ENCODE measurements around the gene GAB3. TPM values are rescaled to one million over a fixed set of nuclear protein-coding genes. Genes with fewer than 3 reads are reported as not detected.

Gene GAB3
- total RNA-seq, 1 experiment from 2014 or later, result 0.09 TPM

GRCh38 chrX:154758696-154759095, 7.8 kb upstream of the GAB3 start:
- intact Hi-C loops (cut with micrococcal nuclease; ENCODE audit: unreplicated experiment), result no loop called here

GRCh38 chrX:154751669-154752271, 893 bp upstream of the GAB3 start:
- CTCF ChIA-PET, result no interaction called here
- H3K27me3 ChIP-seq (replicated peaks; ENCODE audit: insufficient read depth, low read depth, low read length, poor library complexity), result peaks cover 17% of the 10 kb centered on the region
- no peaks in the 10 kb centered on the region for H3K36me3 ChIP-seq (ENCODE audit: insufficient read depth, low read length, poor library complexity, severe bottlenecking)
- H3K9me3 ChIP-seq (ENCODE audit: low read depth, low read length, poor library complexity, severe bottlenecking), result no peaks in the 10 kb centered on the region
- BruUV-seq (replicated peaks), result no TSS peak
- POLR2A ChIA-PET (ENCODE audit: low non-redundant PET), result no interaction called here
- no peak overlapping the region for H3K27ac ChIP-seq (ENCODE audit: low read depth, low read length, poor library complexity, severe bottlenecking)
- no peaks in the 10 kb centered on the region for H3K4me1 ChIP-seq (ENCODE audit: insufficient read depth, low read length, poor library complexity, severe bottlenecking)
- TF ChIP-seq EZH2 (IDR thresholded peaks at IDR 0.05; ENCODE audit: borderline replicate concordance, low read depth, low read length, poor library complexity, severe bottlenecking), result no peak
- DNase-seq (ENCODE audit: low spot score), result no peak
- H3K4me3 ChIP-seq (ENCODE audit: low read depth, low read length, poor library complexity, severe bottlenecking), result no peak overlapping the region
- intact Hi-C loops (cut with micrococcal nuclease; ENCODE audit: unreplicated experiment), result no loop called here

More at GRCh38 chrX:154758696-154759095, 7.8 kb upstream of the GAB3 start:
- no peaks in the 10 kb centered on the region for H3K27me3 ChIP-seq (replicated peaks; ENCODE audit: insufficient read depth, low read depth, low read length, poor library complexity)
- no peak overlapping the region for H3K27ac ChIP-seq (ENCODE audit: low read depth, low read length, poor library complexity, severe bottlenecking)
- DNase-seq (ENCODE audit: low spot score), result no peak
- H3K4me3 ChIP-seq (ENCODE audit: low read depth, low read length, poor library complexity, severe bottlenecking), result no peak overlapping the region
- BruUV-seq (replicated peaks), result no TSS peak
- no peaks in the 10 kb centered on the region for H3K4me1 ChIP-seq (ENCODE audit: insufficient read depth, low read length, poor library complexity, severe bottlenecking)
- TF ChIP-seq CTCF (conservative IDR thresholded peaks at IDR 0.05; ENCODE audit: low read depth, low read length), result no peak
- TF ChIP-seq EZH2 (IDR thresholded peaks at IDR 0.05; ENCODE audit: borderline replicate concordance, low read depth, low read length, poor library complexity, severe bottlenecking), result no peak
- ChIA-PET CTCF (no interaction called here), POLR2A (ENCODE audit: low non-redundant PET) (no interaction called here)
- no peaks in the 10 kb centered on the region for H3K9me3 ChIP-seq (ENCODE audit: low read depth, low read length, poor library complexity, severe bottlenecking)
- H3K36me3 ChIP-seq (ENCODE audit: insufficient read depth, low read length, poor library complexity, severe bottlenecking), result no peaks in the 10 kb centered on the region

GRCh38 chrX:154751203-154751668, 359 bp upstream of the GAB3 start:
- Histone ChIP-seq H3K36me3 (ENCODE audit: insufficient read depth, low read length, poor library complexity, severe bottlenecking) (no peaks in the 10 kb centered on the region), H3K27me3 (replicated peaks; ENCODE audit: insufficient read depth, low read depth, low read length, poor library complexity) (peaks cover 17% of the 10 kb centered on the region), H3K27ac (ENCODE audit: low read depth, low read length, poor library complexity, severe bottlenecking) (no peak overlapping the region), H3K4me3 (ENCODE audit: low read depth, low read length, poor library complexity, severe bottlenecking) (no peak overlapping the region), H3K4me1 (ENCODE audit: insufficient read depth, low read length, poor library complexity, severe bottlenecking) (no peaks in the 10 kb centered on the region), H3K9me3 (ENCODE audit: low read depth, low read length, poor library complexity, severe bottlenecking) (no peaks in the 10 kb centered on the region)
- TF ChIP-seq CTCF (conservative IDR thresholded peaks at IDR 0.05; ENCODE audit: low read depth, low read length) (no peak), EZH2 (IDR thresholded peaks at IDR 0.05; ENCODE audit: borderline replicate concordance, low read depth, low read length, poor library complexity, severe bottlenecking) (no peak)
- intact Hi-C loops (cut with micrococcal nuclease; ENCODE audit: unreplicated experiment), result no loop called here
- no peak for DNase-seq (ENCODE audit: low spot score)
- CTCF ChIA-PET, result interaction anchor here (1.1 kb wide), 1 partner anchor 11 kb away, joined by 3 read pairs; the partner anchor contains the start of gene DKC1
- POLR2A ChIA-PET (ENCODE audit: low non-redundant PET), result no interaction called here
- BruUV-seq (replicated peaks), result no TSS peak
